ENCODE results near the gene YEATS2. TPM values are rescaled to one million over a fixed set of nuclear protein-coding genes. Genes with fewer than 3 reads are reported as not detected.

YEATS2 gene
- polyA plus RNA-seq, 3 donors: 4.2 to 33.0 (median 5.0) TPM

DNA sequence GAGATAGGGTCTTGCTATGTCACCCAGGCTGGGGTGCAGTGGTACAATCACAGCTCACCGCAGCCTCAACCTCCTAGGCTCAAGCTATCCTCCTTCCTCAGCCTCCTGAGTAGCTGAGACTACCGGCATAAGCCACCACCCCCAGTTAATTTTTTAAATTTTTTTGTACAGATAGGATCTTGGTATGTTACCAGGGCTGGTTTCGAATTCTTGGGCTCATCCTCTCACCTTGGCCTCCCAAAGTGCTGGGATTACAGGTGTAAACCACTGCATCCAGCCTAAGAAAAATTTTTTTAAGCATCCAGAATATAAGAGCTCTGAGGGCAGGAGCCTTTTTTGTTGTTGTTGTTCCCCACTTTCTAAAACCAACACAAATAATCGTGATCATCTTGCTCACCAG is 142.2 kb downstream of the YEATS2 start:
- Histone ChIP-seq H2AFZ (ENCODE audit: insufficient read depth, low read depth, low read length, poor library complexity, severe bottlenecking) (no peak overlapping the region), H3K4me1 (ENCODE audit: control insufficient read depth in 1 of 2, insufficient read depth in 2 of 2, low read length in 2 of 2) (no peaks in the 10 kb centered on the region), H3K27me3 (ENCODE audit: control insufficient read depth in 2 of 2, insufficient read depth in 2 of 2, low read length in 2 of 2) (no peaks in the 10 kb centered on the region), H3K79me2 (ENCODE audit: insufficient read depth, low read length) (no peaks in the 10 kb centered on the region), H3K9me3 (replicated peaks in 1 of 2; ENCODE audit: control insufficient read depth in 1 of 2, insufficient read depth in 1 of 2, low read length in 2 of 2) (no peaks in the 10 kb centered on the region), H3K27ac (ENCODE audit: low read depth in 1 of 2, low read length in 2 of 2) (no peak overlapping the region), H3K4me2 (replicated peaks; ENCODE audit: extremely low read depth, low read length, poor library complexity, severe bottlenecking) (no peak overlapping the region), H3K4me3 (replicated peaks in 1 of 3; ENCODE audit: low read depth in 2 of 3, low read length in 3 of 3) (no peak overlapping the region), H3K36me3 (replicated peaks in 1 of 2; ENCODE audit: control insufficient read depth in 1 of 2, insufficient read depth in 2 of 2, low read length in 2 of 2) (peaks cover 80 to 95% of the 10 kb centered on the region in 2 donors), H4K20me1 (ENCODE audit: insufficient read depth, low read length) (peaks cover 44% of the 10 kb centered on the region), H3K9ac (ENCODE audit: insufficient read depth, low read length, poor library complexity, severe bottlenecking) (no peak overlapping the region)
- H3K9me3 Mint-ChIP-seq: no peaks in the 10 kb centered on the region
- no peak for TF ChIP-seq CTCF (IDR thresholded peaks at IDR 0.05)
- H3K36me3 Mint-ChIP-seq: peaks cover 60 to 86% of the 10 kb centered on the region in 2 donors
- no CpG with 5 or more reads among the region's 4 CpGs for WGBS (ENCODE audit: insufficient coverage)
- peak overlapping the region in 2 of 7 donors; percentile 30 to 60 for H3K27ac Mint-ChIP-seq
- H3K27me3 Mint-ChIP-seq (ENCODE audit: low read depth in 3 of 3): no peaks in the 10 kb centered on the region
- no peaks in the 10 kb centered on the region for H3K4me1 Mint-ChIP-seq
- H3K4me3 Mint-ChIP-seq: no peak overlapping the region
- no peak for DNase-seq
- intact Hi-C loops (cut with micrococcal nuclease): no loop called here

- Mint-ChIP-seq H3K9me3 (no peaks in the 10 kb centered on the region), H3K4me3 (no peak overlapping the region), H3K36me3 (peaks cover 62 to 88% of the 10 kb centered on the region in 2 donors), H3K27ac (no peak overlapping the region), H3K4me1 (peaks cover 6% of the 10 kb centered on the region), H3K27me3 (ENCODE audit: low read depth in 3 of 3) (peaks cover 0 to 1% (median 0%) of the 10 kb centered on the region in 3 donors)
- no peak for DNase-seq
- intact Hi-C loops (cut with micrococcal nuclease): no loop called here
- Histone ChIP-seq H3K9me3 (replicated peaks in 1 of 2; ENCODE audit: control insufficient read depth in 1 of 2, insufficient read depth in 1 of 2, low read length in 2 of 2) (no peaks in the 10 kb centered on the region), H3K4me3 (replicated peaks in 1 of 3; ENCODE audit: low read depth in 2 of 3, low read length in 3 of 3) (no peak overlapping the region), H3K9ac (ENCODE audit: insufficient read depth, low read length, poor library complexity, severe bottlenecking) (no peak overlapping the region), H3K36me3 (replicated peaks in 1 of 2; ENCODE audit: control insufficient read depth in 1 of 2, insufficient read depth in 2 of 2, low read length in 2 of 2) (peaks cover 84 to 98% of the 10 kb centered on the region in 2 donors), H3K27ac (ENCODE audit: low read depth in 1 of 2, low read length in 2 of 2) (no peak overlapping the region), H4K20me1 (ENCODE audit: insufficient read depth, low read length) (peaks cover 55% of the 10 kb centered on the region), H3K4me2 (replicated peaks; ENCODE audit: extremely low read depth, low read length, poor library complexity, severe bottlenecking) (no peak overlapping the region), H3K4me1 (ENCODE audit: control insufficient read depth in 1 of 2, insufficient read depth in 2 of 2, low read length in 2 of 2) (no peaks in the 10 kb centered on the region), H3K79me2 (ENCODE audit: insufficient read depth, low read length) (peaks cover 17% of the 10 kb centered on the region), H3K27me3 (ENCODE audit: control insufficient read depth in 2 of 2, insufficient read depth in 2 of 2, low read length in 2 of 2) (no peaks in the 10 kb centered on the region), H2AFZ (ENCODE audit: insufficient read depth, low read depth, low read length, poor library complexity, severe bottlenecking) (no peak overlapping the region)
- WGBS (ENCODE audit: insufficient coverage): no CpG with 5 or more reads among the region's 2 CpGs
- TF ChIP-seq CTCF (IDR thresholded peaks at IDR 0.05): no peak
These were observed 147.0 kb downstream of the YEATS2 start for GRCh38 chr3:183844606-183845005.
